CD14-positive monocyte (primary cell): ENCODE data around the gene HTRA2. TPM values are rescaled to one million over a fixed set of nuclear protein-coding genes. Genes with fewer than 3 reads are reported as not detected.

Source experiments
- DNase-seq, 3 donors: peaks; one replicate each; pipeline ENCODE4 v3.0.0-alpha.2; 2011 to 2022
- H2AFZ ChIP-seq: 2 replicates; pipeline ENCODE4 v1.6.0; 2012; ENCODE audit warnings: mild to moderate bottlenecking, low read depth, low read length, inconsistent platforms; ENCODE audit not compliant: insufficient read depth, poor library complexity, severe bottlenecking
- H3K27ac ChIP-seq, 2 donors: 1 replicate in 1 of 2; 2 replicates in 1 of 2; pipeline ENCODE4 v1.5.1; 2012 to 2013; ENCODE audit warnings: low read length in 2 of 2, control low read depth in 1 of 2, inconsistent platforms in 1 of 2, low read depth in 1 of 2, mild to moderate bottlenecking in 1 of 2
- H3K27me3 ChIP-seq, 2 donors: one replicate each; pipeline versions ENCODE4 v1.6.0 to v1.6.1; 2011 to 2013; ENCODE audit warnings: low read length in 2 of 2; ENCODE audit not compliant: control insufficient read depth in 2 of 2, insufficient read depth in 2 of 2
- H3K36me3 ChIP-seq, 2 donors: replicated peaks in 1 of 2; 1 replicate in 1 of 2; 2 replicates in 1 of 2; pipeline versions ENCODE4 v1.5.1 to v1.6.1; 2012 to 2013; ENCODE audit warnings: low read length in 2 of 2, control low read depth in 1 of 2, inconsistent platforms in 1 of 2, mild to moderate bottlenecking in 1 of 2; ENCODE audit not compliant: insufficient read depth in 2 of 2, control insufficient read depth in 1 of 2
- H3K4me1 ChIP-seq, 2 donors: 1 replicate in 1 of 2; 2 replicates in 1 of 2; pipeline versions ENCODE4 v1.5.1 to v1.6.1; 2012 to 2013; ENCODE audit warnings: low read length in 2 of 2, control low read depth in 1 of 2, inconsistent platforms in 1 of 2, mild to moderate bottlenecking in 1 of 2, moderate library complexity in 1 of 2; ENCODE audit not compliant: insufficient read depth in 2 of 2, control insufficient read depth in 1 of 2
- H3K4me2 ChIP-seq: replicated peaks from 2 replicates; pipeline ENCODE3; 2012; ENCODE audit warnings: low read length, moderate library complexity, mild to moderate bottlenecking; ENCODE audit not compliant: poor library complexity, severe bottlenecking; ENCODE audit errors: extremely low read depth
- H3K4me3 ChIP-seq, 3 experiments: fragments of 200-600 bp in 1 of 3; sonication (generic) in 1 of 3; replicated peaks in 1 of 3; 1 replicate in 2 of 3; 2 replicates in 1 of 3; pipeline ENCODE4 v1.5.1; 2011 to 2013; ENCODE audit warnings: low read length in 3 of 3, mild to moderate bottlenecking in 3 of 3, control low read depth in 2 of 3, low read depth in 2 of 3, inconsistent platforms in 1 of 3, moderate library complexity in 1 of 3
- H3K79me2 ChIP-seq: 2 replicates; pipeline ENCODE4 v1.6.0; 2012; ENCODE audit warnings: mild to moderate bottlenecking, control low read depth, inconsistent platforms, low read length, moderate library complexity; ENCODE audit not compliant: insufficient read depth
- H3K9ac ChIP-seq: 2 replicates; pipeline ENCODE4 v1.6.0; 2017; ENCODE audit warnings: low read length, mild to moderate bottlenecking; ENCODE audit not compliant: insufficient read depth, poor library complexity, severe bottlenecking
- H3K9me3 ChIP-seq, 2 donors: replicated peaks in 1 of 2; 1 replicate in 1 of 2; 2 replicates in 1 of 2; pipeline versions ENCODE4 v1.5.1 to v1.6.1; 2012 to 2013; ENCODE audit warnings: low read length in 2 of 2, control low read depth in 1 of 2; ENCODE audit not compliant: control insufficient read depth in 1 of 2, insufficient read depth in 1 of 2
- H4K20me1 ChIP-seq: 2 replicates; pipeline ENCODE4 v1.6.0; 2012; ENCODE audit warnings: mild to moderate bottlenecking, low read length, control low read depth, moderate library complexity; ENCODE audit not compliant: insufficient read depth
- H3K27ac Mint-ChIP-seq, 7 donors: one replicate each; pipeline ENCODE4 v1.8.0; 2020; ENCODE audit warnings: mild to moderate bottlenecking in 7 of 7, mixed read lengths in 7 of 7, moderate library complexity in 6 of 7, inconsistent platforms in 2 of 7
- H3K27me3 Mint-ChIP-seq, 3 donors: one replicate each; pipeline ENCODE4 v1.8.0; 2021 to 2022; ENCODE audit warnings: low read depth in 3 of 3, mild to moderate bottlenecking in 3 of 3, mixed read lengths in 3 of 3, moderate library complexity in 3 of 3, inconsistent platforms in 1 of 3
- H3K36me3 Mint-ChIP-seq, 2 donors: one replicate each; pipeline ENCODE4 v1.8.0; 2020; ENCODE audit warnings: mixed read lengths in 2 of 2, inconsistent platforms in 1 of 2, mild to moderate bottlenecking in 1 of 2
- H3K4me1 Mint-ChIP-seq: one replicate; pipeline ENCODE4 v1.8.0; 2020; ENCODE audit warnings: mild to moderate bottlenecking, mixed read lengths
- H3K4me3 Mint-ChIP-seq, 2 donors: one replicate each; pipeline ENCODE4 v1.8.0; 2020; ENCODE audit warnings: mild to moderate bottlenecking in 2 of 2, mixed read lengths in 2 of 2, moderate library complexity in 1 of 2
- H3K9me3 Mint-ChIP-seq, 7 donors: one replicate each; pipeline ENCODE4 v1.8.0; 2020 to 2022; ENCODE audit warnings: mixed read lengths in 7 of 7, mild to moderate bottlenecking in 6 of 7, moderate library complexity in 6 of 7, inconsistent platforms in 2 of 7
- CTCF ChIP-seq: fragments of 200-600 bp; IDR thresholded peaks from one replicate; pipeline ENCODE4 v1.8.0; 2022; ENCODE audit warnings: antibody characterized with exemption, mild to moderate bottlenecking
- WGBS: methylation state at CpG from one replicate; pipeline ENCODE4 v1.1.5; 2013; ENCODE audit warnings: missing lambda C conversion rate; ENCODE audit not compliant: insufficient coverage; 5-methylcytosine and 5-hydroxymethylcytosine counted together
- intact Hi-C, 2 donors: fragments of 100-400 bp; cut with micrococcal nuclease; formaldehyde crosslinking; loops; one replicate each; pipeline versions ENCODE4 v1.15.0 to v1.15.1; 2023
- polyA plus RNA-seq, 3 donors: library from polyadenylated mRNA; depleted of rRNA in 1 of 3; unstranded in 2 of 3; stranded (reverse) in 1 of 3; fragments of 300-500 nt in 2 of 3; fragments of >200 nt in 1 of 3; fragmentation: Illumina TruSeq in 2 of 3; gene quantifications; 1 replicate in 2 of 3; 2 replicates in 1 of 3; pipeline ENCODE4 v1.2.3, GENCODE V29; 2012 to 2021

Gene HTRA2
- polyA plus RNA-seq, 3 donors = 11.3 to 20.5 (median 15.0) TPM

GRCh38 chr2:74525717-74526648 lies 3.8 kb upstream of the HTRA2 start, which contains the start of gene DQX1:
DQX1 (minus strand) TSS chr2:74526231; CDS start chr2:74525729, 502 bp downstream.
- Histone ChIP-seq H3K4me2 (no peak within 1 kb of the TSS), H3K36me3 (peaks cover 17 to 25% of the 10 kb centered on the region in 2 donors), H4K20me1 (peaks cover 26% of the 10 kb centered on the region), H3K27me3 (peaks cover 0 to 2% of the 10 kb centered on the region in 2 donors), H2AFZ (no peak within 1 kb of the TSS), H3K9me3 (no peaks in the 10 kb centered on the region), H3K9ac (no peak within 1 kb of the TSS), H3K4me1 (peaks cover 22 to 37% of the 10 kb centered on the region in 2 donors), H3K79me2 (peaks cover 29% of the 10 kb centered on the region), H3K4me3 (no peak within 1 kb of the TSS), H3K27ac (peak within 1 kb of the TSS; percentile 34 to 59)
- peak; percentile 75 to 91 (median 78) for DNase-seq
- peaks cover 13 to 18% (median 17%) of the 10 kb centered on the region in 3 donors for H3K27me3 Mint-ChIP-seq
- no peak for TF ChIP-seq CTCF
- peaks cover 0 to 10% (median 0%) of the 10 kb centered on the region in 7 donors for H3K9me3 Mint-ChIP-seq
- peaks cover 24 to 37% of the 10 kb centered on the region in 2 donors for H3K36me3 Mint-ChIP-seq
- H3K27ac Mint-ChIP-seq = peak within 1 kb of the TSS; percentile 76 to 91 (median 84)
- peaks cover 32% of the 10 kb centered on the region for H3K4me1 Mint-ChIP-seq
- intact Hi-C loops = loop anchor here (5.0 kb wide), 2 partner anchors 44 to 69 kb away; partner anchors contain the start of genes INO80B (in 2 of the 2), WBP1 (in 2 of the 2), CCDC142 (in 1 of the 2) and TTC31 (in 1 of the 2)
- WGBS = 63% methylated on average over 2 of the region's 11 CpGs
- peak within 1 kb of the TSS in 1 of 2 donors; percentile 52 for H3K4me3 Mint-ChIP-seq

- Histone ChIP-seq H4K20me1 (peaks cover 26% of the 10 kb centered on the region), H3K79me2 (peaks cover 29% of the 10 kb centered on the region), H3K9me3 (no peaks in the 10 kb centered on the region), H3K4me3 (no peak overlapping the region), H3K27me3 (no peaks in the 10 kb centered on the region), H2AFZ (no peak overlapping the region), H3K36me3 (peaks cover 17 to 25% of the 10 kb centered on the region in 2 donors), H3K4me2 (no peak overlapping the region), H3K27ac (peak overlapping the region; percentile 34 to 59), H3K4me1 (peaks cover 28 to 45% of the 10 kb centered on the region in 2 donors), H3K9ac (no peak overlapping the region)
- Mint-ChIP-seq H3K4me3 (peak overlapping the region in 1 of 2 donors; percentile 52), H3K27me3 (peaks cover 6 to 12% (median 11%) of the 10 kb centered on the region in 3 donors), H3K36me3 (peaks cover 24 to 37% of the 10 kb centered on the region in 2 donors), H3K4me1 (peaks cover 38% of the 10 kb centered on the region), H3K9me3 (peaks cover 0 to 8% (median 0%) of the 10 kb centered on the region in 7 donors), H3K27ac (peak overlapping the region; percentile 76 to 91 (median 84))
- 98% methylated on average over 5 of the region's 11 CpGs for WGBS
- no peak for TF ChIP-seq CTCF
- no peak for DNase-seq
- intact Hi-C loops = loop anchor here (5.0 kb wide), 2 partner anchors 44 to 69 kb away; partner anchors contain the start of genes INO80B (in 2 of the 2), WBP1 (in 2 of the 2), CCDC142 (in 1 of the 2) and TTC31 (in 1 of the 2)
These were observed 3.0 kb upstream of the HTRA2 start for GRCh38 chr2:74526649-74527230.
